Measurements from ENCODE around the gene EIF4B. TPM values are rescaled to one million over a fixed set of nuclear protein-coding genes. Genes with fewer than 3 reads are reported as not detected.

EIF4B gene
- total and polyA plus RNA-seq, 9 of the 15 experiments (the other 6 are each of a cell fraction or from before 2014, with no cell fraction given) = 138 to 669 (median 552) TPM

GRCh38 chr12:53051058-53051880 is 45.0 kb downstream of the EIF4B start (continued):
- TF ChIP-seq CLOCK (CRISPR knock-in tag; IDR thresholded peaks at IDR 0.05; ENCODE audit: borderline replicate concordance) (no peak), JUN (IDR thresholded peaks at IDR 0.05; ENCODE audit: borderline replicate concordance, low read depth, low read length) (0 out of 2 replicates have a peak, but pooled peaks have one; percentile 15), JUN (CRISPR knock-in tag; IDR thresholded peaks at IDR 0.05; ENCODE audit: borderline replicate concordance) (no peak), SIN3B (IDR thresholded peaks at IDR 0.05; ENCODE audit: low read depth) (no peak), HDAC6 (IDR thresholded peaks at IDR 0.05; ENCODE audit: low read depth, low read length) (no peak), ZNF785 (CRISPR knock-in tag; IDR thresholded peaks at IDR 0.05) (no peak), MEF2A (IDR thresholded peaks at IDR 0.05; ENCODE audit: control insufficient read depth, low read depth, low read length) (no peak), DLX4 (CRISPR knock-in tag; IDR thresholded peaks at IDR 0.05) (no peak), ERF (CRISPR knock-in tag; IDR thresholded peaks at IDR 0.05) (no peak), CHD1 (IDR thresholded peaks at IDR 0.05; ENCODE audit: low read length) (no peak), ZSCAN29 (IDR thresholded peaks at IDR 0.05) (no peak), CEBPB (tag; IDR thresholded peaks at IDR 0.05) (peak; percentile 60), TFAM (CRISPR knock-in tag; conservative IDR thresholded peaks at IDR 0.05) (no peak), PHB2 (IDR thresholded peaks at IDR 0.05; ENCODE audit: low read depth) (no peak), HDGF (IDR thresholded peaks at IDR 0.05) (no peak), RBM15 (IDR thresholded peaks at IDR 0.05; ENCODE audit: insufficient read depth, low read length) (no peak), ZNF407 (IDR thresholded peaks at IDR 0.05; ENCODE audit: low read depth) (no peak)
